Upper lobe of left lung (tissue), 4 donors: ENCODE measurements around the gene KCNK16.

ENCODE experiments used
- CTCF ChIP-seq, 6 experiments: fragments of 450-650 bp in 4 of 6; fragments of 200-600 bp in 2 of 6; sonication (generic) in 2 of 6; IDR thresholded peaks; one replicate each; pipeline ENCODE4 v1.5.1; 2016 to 2019; ENCODE audit warnings: antibody characterized with exemption in 6 of 6
- EP300 ChIP-seq, 4 donors: sonication (generic); formaldehyde crosslinking; IDR thresholded peaks; one replicate each; pipeline ENCODE4 v1.5.1; 2017; ENCODE audit warnings: antibody characterized with exemption in 4 of 4, control low read depth in 2 of 4
- POLR2A ChIP-seq, 4 donors: fragments of 450-650 bp; IDR thresholded peaks; one replicate each; pipeline ENCODE4 v1.5.1; 2016 to 2017; ENCODE audit warnings: antibody characterized with exemption in 4 of 4, mild to moderate bottlenecking in 2 of 4
- POLR2AphosphoS5 ChIP-seq, 2 donors: sonication (generic); formaldehyde crosslinking; IDR thresholded peaks; one replicate each; pipeline ENCODE4 v1.5.1; 2017; ENCODE audit warnings: antibody characterized with exemption in 2 of 2

- TF ChIP-seq CTCF (IDR thresholded peaks at IDR 0.05) (no peak), EP300 (IDR thresholded peaks at IDR 0.05) (no peak), POLR2A (IDR thresholded peaks at IDR 0.05) (no peak), POLR2AphosphoS5 (IDR thresholded peaks at IDR 0.05) (no peak)
These were observed 20.5 kb downstream of the KCNK16 start for GRCh38 chr6:39302011-39302410.
